Activated CD4-positive, alpha-beta T cell treated with anti-CD3 and anti-CD28 coated beads, Interleukin-2, amount 10 ng/mL, durations not matched to agents 7 days and 5 days (primary cell): ENCODE measurements around the gene CD300C. TPM values are rescaled to one million over a fixed set of nuclear protein-coding genes. Genes with fewer than 3 reads are reported as not detected.
"Not testable (repeated sequence)": the region's sequence is repeated elsewhere in the genome, so short reads cannot be mapped to it uniquely, and the experiment has no call there.

Source experiments
- CTCF ChIA-PET: fragments of 350-600 bp; sonication (Branson Sonifier 250); formaldehyde crosslinking; loops from one replicate; lab custom pipeline; 2021; ENCODE audit warnings: antibody characterized with exemption; lab: Charles Lee
- POLR2A ChIA-PET: fragments of 350-600 bp; sonication (Branson Sonifier 250); formaldehyde crosslinking; loops from one replicate; lab custom pipeline; 2021; ENCODE audit warnings: antibody characterized with exemption; lab: Charles Lee
- DNase-seq: peaks from one replicate; pipeline ENCODE4 v3.0.0-alpha.2; 2020
- H3K27ac Mint-ChIP-seq: one replicate; pipeline ENCODE4 v1.8.0; 2021; ENCODE audit warnings: mild to moderate bottlenecking, moderate library complexity, mixed read lengths
- H3K27me3 Mint-ChIP-seq: one replicate; pipeline ENCODE4 v1.8.0; 2021; ENCODE audit warnings: mixed read lengths
- H3K36me3 Mint-ChIP-seq: one replicate; pipeline ENCODE4 v1.8.0; 2021; ENCODE audit warnings: low read depth, mixed read lengths
- H3K4me1 Mint-ChIP-seq: one replicate; pipeline ENCODE4 v1.8.0; 2021; ENCODE audit warnings: mixed read lengths
- H3K4me3 Mint-ChIP-seq: one replicate; pipeline ENCODE4 v1.8.0; 2021; ENCODE audit warnings: mild to moderate bottlenecking, moderate library complexity, mixed read lengths
- H3K9me3 Mint-ChIP-seq: one replicate; pipeline ENCODE4 v1.8.0; 2021; ENCODE audit warnings: mixed read lengths
- total RNA-seq, 2 experiments: library from RNA; stranded (reverse); gene quantifications; one replicate each; pipeline ENCODE4 v1.2.3, GENCODE V29; 2021

Gene CD300C
- total RNA-seq, 2 experiments from 2014 or later = 0.52 to 0.57 TPM

- Mint-ChIP-seq H3K9me3 (no peaks in the 10 kb centered on the region), H3K4me1 (peaks cover 10% of the 10 kb centered on the region), H3K27me3 (peaks cover 20% of the 10 kb centered on the region), H3K27ac (no peak overlapping the region), H3K36me3 (no peaks in the 10 kb centered on the region), H3K4me3 (no peak overlapping the region)
- no peak for DNase-seq
- CTCF ChIA-PET = interaction anchor here (0.9 to 1.3 kb wide), 2 partner anchors 19 to 163 kb away, joined by 3 to 4 read pairs; partner anchors contain the start of gene CD300LD
- POLR2A ChIA-PET = no interaction called here
Observed at GRCh38 chr17:74573169-74573568, 27.3 kb upstream of the CD300C start.

- ChIA-PET CTCF (interaction anchor here (0.6 kb wide), 1 partner anchor 16 kb away, joined by 3 read pairs; no protein-coding TSS in a partner anchor), POLR2A (no interaction called here)
- no peak for DNase-seq
- H3K27ac Mint-ChIP-seq = no peak overlapping the region
- H3K36me3 Mint-ChIP-seq = no peaks in the 10 kb centered on the region
- H3K9me3 Mint-ChIP-seq = no peaks in the 10 kb centered on the region
- no peak overlapping the region for H3K4me3 Mint-ChIP-seq
- peaks cover 22% of the 10 kb centered on the region for H3K27me3 Mint-ChIP-seq
- peaks cover 10% of the 10 kb centered on the region for H3K4me1 Mint-ChIP-seq
Observed at GRCh38 chr17:74571621-74572270, 25.8 kb upstream of the CD300C start.

GRCh38 chr17:74569020-74570003 is 23.4 kb upstream of the CD300C start:
- DNase-seq = no peak
- Mint-ChIP-seq H3K27me3 (peaks cover 18% of the 10 kb centered on the region), H3K36me3 (no peaks in the 10 kb centered on the region), H3K9me3 (no peaks in the 10 kb centered on the region), H3K4me3 (no peak overlapping the region), H3K27ac (no peak overlapping the region), H3K4me1 (peaks cover 10% of the 10 kb centered on the region)
- CTCF ChIA-PET = interaction anchor here (0.6 to 1.0 kb wide), 4 partner anchors 8 to 139 kb away, joined by 3 to 4 read pairs (median 3); no protein-coding TSS in a partner anchor
- POLR2A ChIA-PET = no interaction called here

- H3K27me3 Mint-ChIP-seq = peaks cover 15% of the 10 kb centered on the region
- CTCF ChIA-PET = interaction anchor here (1.1 kb wide), 1 partner anchor 26 kb away, joined by 3 read pairs; no protein-coding TSS in a partner anchor
- no peak for DNase-seq
Observed at GRCh38 chr17:74568106-74568873, 22.4 kb upstream of the CD300C start.

GRCh38 chr17:74567397-74567796 is 21.5 kb upstream of the CD300C start, which contains the start of gene CD300H:
TSS of gene CD300H (minus strand) at chr17:74567509.
- Mint-ChIP-seq H3K27me3 (peaks cover 15% of the 10 kb centered on the region), H3K36me3 (no peaks in the 10 kb centered on the region), H3K4me1 (peaks cover 10% of the 10 kb centered on the region), H3K27ac (no peak within 1 kb of the TSS), H3K4me3 (no peak within 1 kb of the TSS), H3K9me3 (no peaks in the 10 kb centered on the region)
- DNase-seq = no peak
- CTCF ChIA-PET = interaction anchor here (1.1 to 1.2 kb wide), 3 partner anchors 24 to 158 kb away, joined by 3 read pairs; no protein-coding TSS in a partner anchor
- POLR2A ChIA-PET = no interaction called here

More at GRCh38 chr17:74568106-74568873, 22.4 kb upstream of the CD300C start:
- POLR2A ChIA-PET = no interaction called here
- Mint-ChIP-seq H3K27ac (no peak overlapping the region), H3K36me3 (no peaks in the 10 kb centered on the region), H3K4me3 (no peak overlapping the region), H3K9me3 (no peaks in the 10 kb centered on the region), H3K4me1 (peaks cover 10% of the 10 kb centered on the region)

GRCh38 chr17:74566132-74566753 is 20.3 kb upstream of the CD300C start:
- H3K9me3 Mint-ChIP-seq = no peaks in the 10 kb centered on the region
- ChIA-PET CTCF (interaction anchor here (0.8 to 1.2 kb wide), 7 partner anchors 8 to 197 kb away, joined by 3 to 4 read pairs (median 3); no protein-coding TSS in a partner anchor), POLR2A (interaction anchor here (0.6 kb wide), 1 partner anchor 192 kb away, joined by 6 read pairs; no protein-coding TSS in a partner anchor)
- H3K4me3 Mint-ChIP-seq = no peak overlapping the region
- no peaks in the 10 kb centered on the region for H3K36me3 Mint-ChIP-seq
- H3K4me1 Mint-ChIP-seq = peaks cover 10% of the 10 kb centered on the region
- H3K27ac Mint-ChIP-seq = no peak overlapping the region
- peak; percentile 40 for DNase-seq
- peaks cover 15% of the 10 kb centered on the region for H3K27me3 Mint-ChIP-seq

- Mint-ChIP-seq H3K4me3 (no peak overlapping the region), H3K4me1 (peaks cover 12% of the 10 kb centered on the region), H3K27ac (no peak overlapping the region), H3K9me3 (no peaks in the 10 kb centered on the region), H3K36me3 (no peaks in the 10 kb centered on the region), H3K27me3 (peaks cover 10% of the 10 kb centered on the region)
- CTCF ChIA-PET = no interaction called here
- POLR2A ChIA-PET = no interaction called here
- no peak for DNase-seq
Observed at GRCh38 chr17:74565126-74565525, 19.2 kb upstream of the CD300C start.

GRCh38 chr17:74563358-74563757 is 17.4 kb upstream of the CD300C start:
- no peak for DNase-seq
- Mint-ChIP-seq H3K9me3 (peaks cover 3% of the 10 kb centered on the region), H3K27me3 (peaks cover 10% of the 10 kb centered on the region), H3K36me3 (peaks cover 4% of the 10 kb centered on the region), H3K27ac (no peak overlapping the region), H3K4me1 (peaks cover 20% of the 10 kb centered on the region), H3K4me3 (no peak overlapping the region)
- ChIA-PET POLR2A (no interaction called here), CTCF (no interaction called here)

GRCh38 chr17:74561586-74561985 is 15.7 kb upstream of the CD300C start:
- ChIA-PET CTCF (interaction anchor here (1.2 kb wide), 1 partner anchor 8 kb away, joined by 4 read pairs; no protein-coding TSS in a partner anchor), POLR2A (no interaction called here)
- peaks cover 29% of the 10 kb centered on the region for H3K4me1 Mint-ChIP-seq
- peaks cover 9% of the 10 kb centered on the region for H3K9me3 Mint-ChIP-seq
- H3K4me3 Mint-ChIP-seq = no peak overlapping the region
- DNase-seq = no peak
- peaks cover 4% of the 10 kb centered on the region for H3K36me3 Mint-ChIP-seq
- H3K27ac Mint-ChIP-seq = no peak overlapping the region
- peaks cover 4% of the 10 kb centered on the region for H3K27me3 Mint-ChIP-seq

GRCh38 chr17:74558882-74559519 is 13.1 kb upstream of the CD300C start:
- Mint-ChIP-seq H3K4me1 (peaks cover 36% of the 10 kb centered on the region), H3K36me3 (peaks cover 7% of the 10 kb centered on the region), H3K27ac (peak overlapping the region; percentile 79), H3K4me3 (peak overlapping the region; percentile 16), H3K27me3 (peaks cover 2% of the 10 kb centered on the region), H3K9me3 (peaks cover 12% of the 10 kb centered on the region)
- ChIA-PET POLR2A (no interaction called here), CTCF (no interaction called here)
- DNase-seq = peak; percentile 35

- not testable (repeated sequence) for H3K36me3 Mint-ChIP-seq, DNase-seq
Observed at GRCh38 chr17:74558402-74558801, 12.5 kb upstream of the CD300C start.

More at GRCh38 chr17:74558402-74558801, 12.5 kb upstream of the CD300C start:
- H3K4me3 Mint-ChIP-seq, POLR2A ChIA-PET, H3K27me3 Mint-ChIP-seq: not testable (repeated sequence)
- Mint-ChIP-seq H3K27ac (peak overlapping the region; percentile 1), H3K4me1 (peaks cover 36% of the 10 kb centered on the region), H3K9me3 (peaks cover 12% of the 10 kb centered on the region)
- CTCF ChIA-PET = interaction anchor here (1.4 kb wide), 1 partner anchor 8 kb away, joined by 4 read pairs; no protein-coding TSS in a partner anchor
